Muscle layer of colon (tissue), 2 donors: ENCODE results near the gene CALD1.

Source experiments
- H3K27ac ChIP-seq: one replicate; pipeline ENCODE4 v1.7.0; 2013; ENCODE audit warnings: low read depth, mild to moderate bottlenecking, low read length, moderate library complexity
- H3K27me3 ChIP-seq, 2 donors: one replicate each; pipeline ENCODE4 v1.7.0; 2013; ENCODE audit warnings: low read length in 2 of 2, mild to moderate bottlenecking in 2 of 2; ENCODE audit not compliant: insufficient read depth in 2 of 2, control insufficient read depth in 1 of 2
- H3K36me3 ChIP-seq: one replicate; pipeline ENCODE4 v1.7.0; 2013; ENCODE audit warnings: mild to moderate bottlenecking, low read length; ENCODE audit not compliant: insufficient read depth
- H3K4me1 ChIP-seq: one replicate; pipeline ENCODE4 v1.7.0; 2013; ENCODE audit warnings: mild to moderate bottlenecking, low read length; ENCODE audit not compliant: insufficient read depth
- H3K4me3 ChIP-seq, 2 donors: one replicate each; pipeline ENCODE4 v1.7.0; 2013; ENCODE audit warnings: low read length in 2 of 2, low read depth in 1 of 2, mild to moderate bottlenecking in 1 of 2, moderate library complexity in 1 of 2
- H3K9ac ChIP-seq: one replicate; pipeline ENCODE4 v1.7.0; 2013; ENCODE audit warnings: low read length
- H3K9me3 ChIP-seq: one replicate; pipeline ENCODE4 v1.7.0; 2013; ENCODE audit warnings: mild to moderate bottlenecking, low read length
- donor health status: abdominal sarcoma.
- donor health status: Adenocarcinoma of cecum.

CALD1 gene

GRCh38 chr7:134792968-134793367 is 13.5 kb downstream of the CALD1 start:
- Histone ChIP-seq H3K36me3 (peaks cover 14% of the 10 kb centered on the region), H3K9me3 (no peaks in the 10 kb centered on the region), H3K27me3 (no peaks in the 10 kb centered on the region), H3K4me1 (peaks cover 86% of the 10 kb centered on the region), H3K27ac (peak overlapping the region; percentile 62), H3K4me3 (no peak overlapping the region), H3K9ac (no peak overlapping the region)

- peak overlapping the region; percentile 60 for H3K27ac ChIP-seq
These were observed 15.8 kb downstream of the CALD1 start for GRCh38 chr7:134795231-134795630.

GRCh38 chr7:134798155-134798554 is 18.7 kb downstream of the CALD1 start:
- Histone ChIP-seq H3K4me1 (peaks cover 56% of the 10 kb centered on the region), H3K36me3 (peaks cover 23% of the 10 kb centered on the region), H3K27me3 (no peaks in the 10 kb centered on the region), H3K9me3 (no peaks in the 10 kb centered on the region), H3K9ac (peak overlapping the region; percentile 17), H3K27ac (peak overlapping the region; percentile 61), H3K4me3 (no peak overlapping the region)

More at GRCh38 chr7:134795231-134795630, 15.8 kb downstream of the CALD1 start:
- no peaks in the 10 kb centered on the region for H3K9me3 ChIP-seq
- H3K4me1 ChIP-seq: peaks cover 78% of the 10 kb centered on the region
- peaks cover 23% of the 10 kb centered on the region for H3K36me3 ChIP-seq
- H3K9ac ChIP-seq: no peak overlapping the region
- H3K4me3 ChIP-seq: no peak overlapping the region
- H3K27me3 ChIP-seq: no peaks in the 10 kb centered on the region

- H3K4me1 ChIP-seq: peaks cover 44% of the 10 kb centered on the region
- no peak overlapping the region for H3K9ac ChIP-seq
- peak overlapping the region; percentile 61 for H3K27ac ChIP-seq
- peaks cover 17% of the 10 kb centered on the region for H3K36me3 ChIP-seq
- H3K4me3 ChIP-seq: no peak overlapping the region
- H3K27me3 ChIP-seq: no peaks in the 10 kb centered on the region
- no peaks in the 10 kb centered on the region for H3K9me3 ChIP-seq
These were observed 19.9 kb downstream of the CALD1 start for GRCh38 chr7:134799377-134799776.

GRCh38 chr7:134802762-134803161 is 23.3 kb downstream of the CALD1 start:
- H3K9me3 ChIP-seq: no peaks in the 10 kb centered on the region
- H3K9ac ChIP-seq: no peak overlapping the region
- no peak overlapping the region for H3K27ac ChIP-seq
- no peaks in the 10 kb centered on the region for H3K27me3 ChIP-seq
- H3K4me1 ChIP-seq: peaks cover 22% of the 10 kb centered on the region
- H3K4me3 ChIP-seq: no peak overlapping the region
- peaks cover 9% of the 10 kb centered on the region for H3K36me3 ChIP-seq

GRCh38 chr7:134804351-134804750 is 24.9 kb downstream of the CALD1 start:
- Histone ChIP-seq H3K4me1 (peaks cover 21% of the 10 kb centered on the region), H3K36me3 (no peaks in the 10 kb centered on the region), H3K27me3 (no peaks in the 10 kb centered on the region), H3K9me3 (no peaks in the 10 kb centered on the region), H3K4me3 (no peak overlapping the region), H3K9ac (no peak overlapping the region), H3K27ac (no peak overlapping the region)

- Histone ChIP-seq H3K36me3 (no peaks in the 10 kb centered on the region), H3K27me3 (no peaks in the 10 kb centered on the region), H3K4me1 (peaks cover 23% of the 10 kb centered on the region), H3K9me3 (no peaks in the 10 kb centered on the region), H3K4me3 (no peak overlapping the region), H3K9ac (no peak overlapping the region), H3K27ac (no peak overlapping the region)
These were observed 25.4 kb downstream of the CALD1 start for GRCh38 chr7:134804854-134805253.

GRCh38 chr7:134806197-134806596 is 26.8 kb downstream of the CALD1 start:
- Histone ChIP-seq H3K4me3 (no peak overlapping the region), H3K4me1 (peaks cover 36% of the 10 kb centered on the region), H3K27me3 (no peaks in the 10 kb centered on the region), H3K27ac (no peak overlapping the region), H3K9ac (no peak overlapping the region), H3K9me3 (no peaks in the 10 kb centered on the region), H3K36me3 (peaks cover 7% of the 10 kb centered on the region)

- Histone ChIP-seq H3K27ac (no peak overlapping the region), H3K36me3 (peaks cover 15% of the 10 kb centered on the region), H3K4me1 (peaks cover 67% of the 10 kb centered on the region), H3K9me3 (no peaks in the 10 kb centered on the region), H3K9ac (no peak overlapping the region), H3K27me3 (no peaks in the 10 kb centered on the region), H3K4me3 (no peak overlapping the region)
These were observed 30.2 kb downstream of the CALD1 start for GRCh38 chr7:134809616-134810015.

GRCh38 chr7:134811765-134812164 is 32.3 kb downstream of the CALD1 start:
- Histone ChIP-seq H3K4me1 (peaks cover 78% of the 10 kb centered on the region), H3K9ac (no peak overlapping the region), H3K4me3 (peak overlapping the region in 1 of 2 donors; percentile 12), H3K9me3 (no peaks in the 10 kb centered on the region), H3K27me3 (no peaks in the 10 kb centered on the region), H3K27ac (peak overlapping the region; percentile 27), H3K36me3 (peaks cover 20% of the 10 kb centered on the region)

GRCh38 chr7:134813663-134814396 is 34.4 kb downstream of the CALD1 start:
- H3K9me3 ChIP-seq: no peaks in the 10 kb centered on the region
- peak overlapping the region; percentile 5 for H3K27ac ChIP-seq
- peaks cover 76% of the 10 kb centered on the region for H3K4me1 ChIP-seq
- no peaks in the 10 kb centered on the region for H3K27me3 ChIP-seq
- peak overlapping the region in 1 of 2 donors; percentile 8 for H3K4me3 ChIP-seq
- peaks cover 20% of the 10 kb centered on the region for H3K36me3 ChIP-seq
- no peak overlapping the region for H3K9ac ChIP-seq
